Measurements from ENCODE around the gene EFNA3. TPM values are rescaled to one million over a fixed set of nuclear protein-coding genes. Genes with fewer than 3 reads are reported as not detected.

The EFNA3 gene
- total and polyA plus RNA-seq, 2 donors (not counting 3 experiments of a cell fraction or from before 2014, with no cell fraction given) = 2.2 to 2.5 TPM

DNA sequence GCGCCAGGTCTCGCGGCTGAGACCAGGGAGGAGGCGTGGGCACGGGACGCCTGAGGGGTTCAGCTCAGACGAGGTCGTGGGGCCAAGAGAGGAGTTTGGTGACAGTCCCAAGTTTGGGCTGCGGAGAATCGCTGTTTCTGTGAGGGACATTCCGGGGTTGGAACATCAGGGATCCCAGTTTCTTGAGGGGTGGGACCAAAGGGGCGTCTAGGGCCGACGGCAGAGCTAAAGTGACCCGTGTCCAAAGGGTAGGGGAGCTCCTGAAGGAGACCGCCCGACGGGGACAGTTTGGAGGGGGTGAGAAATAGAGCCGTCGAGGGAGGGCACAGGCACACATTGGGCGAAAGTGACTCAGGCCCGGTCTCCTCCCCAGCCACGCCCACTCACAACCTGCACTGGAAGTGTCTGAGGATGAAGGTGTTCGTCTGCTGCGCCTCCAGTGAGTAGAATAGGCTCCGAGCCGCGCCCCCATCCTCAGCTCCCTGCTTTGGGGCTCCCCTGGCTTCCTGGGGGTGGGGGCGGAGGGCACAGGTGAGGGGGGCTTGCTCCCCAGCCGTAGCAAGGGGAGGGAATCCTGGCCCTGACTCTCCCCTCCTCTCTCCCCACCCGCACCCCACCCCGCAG, 7.0 kb downstream of the EFNA3 start:
- dilution Hi-C loops (cut with MboI; ENCODE audit: extremely low pct_ligation_motif_present, low sequenced_read_pairs) = no loop called here
- intact Hi-C loops (cut with micrococcal nuclease) = loop anchor here (1.0 to 2.0 kb wide), 3 partner anchors 15 to 526 kb away; no protein-coding TSS in a partner anchor
- no peak for DNase-seq (ENCODE audit: low read depth, low spot score)
- no peaks in the 10 kb centered on the region for H3K79me2 ChIP-seq (ENCODE audit: control insufficient read depth, insufficient read depth, low read length)
- H3K9me3 ChIP-seq (replicated peaks; ENCODE audit: control insufficient read depth, insufficient read depth, low read length) = no peaks in the 10 kb centered on the region
- peak overlapping the region; percentile 52 for H3K9ac ChIP-seq (replicated peaks; ENCODE audit: extremely low read depth, insufficient read depth, low read length)
- no peak for FAIRE-seq
- no peaks in the 10 kb centered on the region for H3K9me1 ChIP-seq (replicated peaks; ENCODE audit: control insufficient read depth, extremely low read depth, insufficient read depth, low read length)
- peaks cover 21 to 28% of the 10 kb centered on the region in 2 experiments for H3K27me3 ChIP-seq (ENCODE audit: control insufficient read depth in 2 of 2, insufficient read depth in 2 of 2, low read length in 2 of 2)
- H3K4me2 ChIP-seq (ENCODE audit: insufficient read depth, low read length) = peak overlapping the region; percentile 72
- BruUV-seq (replicated peaks) = no TSS peak
- ChIA-PET CTCF (interaction anchor here (0.7 to 3.1 kb wide), 34 partner anchors 10 to 248 kb away, joined by 3 to 67 read pairs (median 8); partner anchors contain the start of genes ADAM15, EFNA4, KRTCAP2 and PBXIP1), POLR2A (interaction anchor here (0.6 kb wide), 1 partner anchor 31 kb away, joined by 4 read pairs; no protein-coding TSS in a partner anchor)
- peak overlapping the region; percentile 13 to 68 (median 48) for H3K4me3 ChIP-seq (replicated peaks in 1 of 3; ENCODE audit: insufficient read depth in 1 of 3, low read depth in 1 of 3, low read length in 3 of 3)
- peak overlapping the region; percentile 45 for H3K27ac ChIP-seq (ENCODE audit: insufficient read depth, low read depth, low read length)
- no peaks in the 10 kb centered on the region for H4K20me1 ChIP-seq (replicated peaks; ENCODE audit: control insufficient read depth, extremely low read depth, insufficient read depth, low read length)
- H2AFZ ChIP-seq (ENCODE audit: low read depth, low read length) = peak overlapping the region; percentile 79
- TF ChIP-seq, protein P1, sequence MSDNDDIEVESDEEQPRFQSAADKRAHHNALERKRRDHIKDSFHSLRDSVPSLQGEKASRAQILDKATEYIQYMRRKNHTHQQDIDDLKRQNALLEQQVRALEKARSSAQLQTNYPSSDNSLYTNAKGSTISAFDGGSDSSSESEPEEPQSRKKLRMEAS (IDR thresholded peaks at IDR 0.05; ENCODE audit: insufficient read depth, insufficient read length) = no peak
- TF ChIP-seq, protein P2, sequence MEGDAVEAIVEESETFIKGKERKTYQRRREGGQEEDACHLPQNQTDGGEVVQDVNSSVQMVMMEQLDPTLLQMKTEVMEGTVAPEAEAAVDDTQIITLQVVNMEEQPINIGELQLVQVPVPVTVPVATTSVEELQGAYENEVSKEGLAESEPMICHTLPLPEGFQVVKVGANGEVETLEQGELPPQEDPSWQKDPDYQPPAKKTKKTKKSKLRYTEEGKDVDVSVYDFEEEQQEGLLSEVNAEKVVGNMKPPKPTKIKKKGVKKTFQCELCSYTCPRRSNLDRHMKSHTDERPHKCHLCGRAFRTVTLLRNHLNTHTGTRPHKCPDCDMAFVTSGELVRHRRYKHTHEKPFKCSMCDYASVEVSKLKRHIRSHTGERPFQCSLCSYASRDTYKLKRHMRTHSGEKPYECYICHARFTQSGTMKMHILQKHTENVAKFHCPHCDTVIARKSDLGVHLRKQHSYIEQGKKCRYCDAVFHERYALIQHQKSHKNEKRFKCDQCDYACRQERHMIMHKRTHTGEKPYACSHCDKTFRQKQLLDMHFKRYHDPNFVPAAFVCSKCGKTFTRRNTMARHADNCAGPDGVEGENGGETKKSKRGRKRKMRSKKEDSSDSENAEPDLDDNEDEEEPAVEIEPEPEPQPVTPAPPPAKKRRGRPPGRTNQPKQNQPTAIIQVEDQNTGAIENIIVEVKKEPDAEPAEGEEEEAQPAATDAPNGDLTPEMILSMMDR (IDR thresholded peaks at IDR 0.05; ENCODE audit: extremely low read depth in 1 of 2, insufficient read depth in 1 of 2, low read depth in 1 of 2, low read length in 2 of 2) = no peak
- TF ChIP-seq MYC (IDR thresholded peaks at IDR 0.05; ENCODE audit: low read depth, low read length) (no peak), EZH2 (IDR thresholded peaks at IDR 0.05; ENCODE audit: borderline replicate concordance, low read depth, low read length, severe bottlenecking) (no peak), FOS (IDR thresholded peaks at IDR 0.05; ENCODE audit: borderline replicate concordance, insufficient read depth, low read length) (no peak), JUN (IDR thresholded peaks at IDR 0.05; ENCODE audit: borderline replicate concordance, insufficient read depth, insufficient read length, low read depth) (no peak), POLR2AphosphoS5 (IDR thresholded peaks at IDR 0.05; ENCODE audit: insufficient read depth, low read depth, low read length) (no peak), GATA2 (IDR thresholded peaks at IDR 0.05; ENCODE audit: insufficient read depth, insufficient read length, low read depth, low read length) (no peak), POLR2A (IDR thresholded peaks at IDR 0.05; ENCODE audit: low read depth, low read length) (no peak)
- H3K4me1 ChIP-seq (ENCODE audit: control insufficient read depth, extremely low read depth, insufficient read depth, low read length) = peaks cover 12% of the 10 kb centered on the region
- H3K36me3 ChIP-seq (ENCODE audit: control insufficient read depth in 2 of 2, extremely low read depth in 1 of 2, insufficient read depth in 2 of 2, low read length in 2 of 2) = no peaks in the 10 kb centered on the region

Data from endothelial cell of umbilical vein (primary cell).